DND-41 (cell line): Measurements from ENCODE around the gene OR52E6.

Experiments
- ATAC-seq: fragments of 200-7000 bp; cut with Tn5 transposase; 3 replicates; pipeline ENCODE4 v1.9.1; 2021; ENCODE audit warnings: low read depth; ENCODE audit not compliant: insufficient read depth
- DNase-seq: peaks from one replicate; pipeline ENCODE4 v3.0.0-alpha.2; 2020
- H2AFZ ChIP-seq: 2 replicates; pipeline ENCODE4 v1.6.0; 2012; ENCODE audit warnings: low read depth, low read length
- H3K27ac ChIP-seq: 2 replicates; pipeline ENCODE4 v1.5.1; 2012; ENCODE audit warnings: low read length, inconsistent platforms
- H3K27me3 ChIP-seq: fragments of 200-600 bp; sonication (generic); 2 replicates; pipeline ENCODE4 v1.6.0; 2012; ENCODE audit warnings: low read length, mild to moderate bottlenecking, inconsistent platforms; ENCODE audit not compliant: insufficient read depth, poor library complexity
- H3K36me3 ChIP-seq: 2 replicates; pipeline ENCODE4 v1.5.1; 2012; ENCODE audit warnings: low read length, inconsistent platforms; ENCODE audit not compliant: insufficient read depth
- H3K4me1 ChIP-seq: 2 replicates; pipeline ENCODE4 v1.5.1; 2012; ENCODE audit warnings: mild to moderate bottlenecking, low read length; ENCODE audit not compliant: insufficient read depth
- H3K4me2 ChIP-seq: 2 replicates; pipeline ENCODE4 v1.6.0; 2012; ENCODE audit warnings: mild to moderate bottlenecking, moderate library complexity, low read length, inconsistent platforms; ENCODE audit not compliant: insufficient read depth
- H3K4me3 ChIP-seq, 2 experiments: fragments of 200-600 bp in 1 of 2; shearing (Covaris generic) in 1 of 2; 2 replicates each; pipeline ENCODE4 v1.5.1; 2012 to 2016; ENCODE audit warnings: inconsistent platforms in 2 of 2, low read length in 2 of 2, mild to moderate bottlenecking in 2 of 2, low read depth in 1 of 2, moderate library complexity in 1 of 2
- H3K79me2 ChIP-seq: 2 replicates; pipeline ENCODE4 v1.6.0; 2012; ENCODE audit warnings: low read length, inconsistent platforms; ENCODE audit not compliant: insufficient read depth
- H3K9ac ChIP-seq: 2 replicates; pipeline ENCODE4 v1.6.0; 2012; ENCODE audit warnings: low read depth, mild to moderate bottlenecking, inconsistent platforms, low read length, moderate library complexity
- H3K9me3 ChIP-seq: 2 replicates; pipeline ENCODE4 v1.5.1; 2012; ENCODE audit warnings: low read length, moderate library complexity, mild to moderate bottlenecking, inconsistent platforms; ENCODE audit not compliant: insufficient read depth, severe bottlenecking
- H4K20me1 ChIP-seq: 2 replicates; pipeline ENCODE4 v1.6.0; 2012; ENCODE audit warnings: low read length; ENCODE audit not compliant: insufficient read depth
- CTCF ChIP-seq: IDR thresholded peaks from 2 replicates; pipeline ENCODE4 v1.5.1; 2012; ENCODE audit warnings: borderline replicate concordance, low read length, moderate library complexity, mild to moderate bottlenecking; ENCODE audit not compliant: poor library complexity, severe bottlenecking; ENCODE audit errors: extremely low read depth
- EZH2 ChIP-seq: IDR thresholded peaks from 3 replicates; pipeline ENCODE4 v1.6.1; 2012; ENCODE audit warnings: borderline replicate concordance, low read depth, mild to moderate bottlenecking, moderate library complexity, low read length, inconsistent platforms; ENCODE audit not compliant: severe bottlenecking

The OR52E6 gene

GRCh38 chr11:5881756-5882155 lies 40.1 kb upstream of the OR52E6 start:
- H3K4me1 ChIP-seq = no peaks in the 10 kb centered on the region
- no peaks in the 10 kb centered on the region for H3K36me3 ChIP-seq
- TF ChIP-seq EZH2 (no peak), CTCF (no peak)
- H3K27me3 ChIP-seq = peaks cover 6% of the 10 kb centered on the region
- H2AFZ ChIP-seq = no peak overlapping the region
- DNase-seq = no peak
- no peaks in the 10 kb centered on the region for H3K79me2 ChIP-seq
- no peaks in the 10 kb centered on the region for H4K20me1 ChIP-seq
- H3K27ac ChIP-seq = no peak overlapping the region
- H3K4me2 ChIP-seq = no peak overlapping the region
- H3K9me3 ChIP-seq = no peaks in the 10 kb centered on the region
- H3K9ac ChIP-seq = no peak overlapping the region
- ATAC-seq = no peak
- no peak overlapping the region for H3K4me3 ChIP-seq

- no peak for ATAC-seq
- Histone ChIP-seq H3K4me2 (no peak within 1 kb of the TSS), H3K9ac (no peak within 1 kb of the TSS), H3K9me3 (no peaks in the 10 kb centered on the region), H2AFZ (no peak within 1 kb of the TSS), H3K4me1 (no peaks in the 10 kb centered on the region), H3K36me3 (no peaks in the 10 kb centered on the region), H3K4me3 (no peak within 1 kb of the TSS), H3K27me3 (peaks cover 3% of the 10 kb centered on the region), H3K79me2 (no peaks in the 10 kb centered on the region), H4K20me1 (no peaks in the 10 kb centered on the region), H3K27ac (no peak within 1 kb of the TSS)
- no peak for DNase-seq
- TF ChIP-seq CTCF (no peak), EZH2 (no peak)
Observed at GRCh38 chr11:5880329-5880728, 38.6 kb upstream of the OR52E6 start, which contains the start of gene OR52E4. TSS of gene OR52E4 (plus strand) at chr11:5880629. CDS start at chr11:5884293, 3,664 bp downstream.

- Histone ChIP-seq H3K27ac (no peak overlapping the region), H3K79me2 (no peaks in the 10 kb centered on the region), H4K20me1 (no peaks in the 10 kb centered on the region), H3K4me3 (no peak overlapping the region), H2AFZ (no peak overlapping the region), H3K9me3 (no peaks in the 10 kb centered on the region), H3K4me2 (no peak overlapping the region), H3K4me1 (no peaks in the 10 kb centered on the region), H3K27me3 (peaks cover 3% of the 10 kb centered on the region), H3K36me3 (no peaks in the 10 kb centered on the region), H3K9ac (no peak overlapping the region)
- no peak for ATAC-seq
- DNase-seq = no peak
- TF ChIP-seq EZH2 (no peak), CTCF (no peak)
Observed at GRCh38 chr11:5878564-5878963, 36.9 kb upstream of the OR52E6 start.

- Histone ChIP-seq H4K20me1 (no peaks in the 10 kb centered on the region), H3K27me3 (no peaks in the 10 kb centered on the region), H3K9me3 (no peaks in the 10 kb centered on the region), H3K79me2 (no peaks in the 10 kb centered on the region), H3K27ac (no peak overlapping the region), H3K4me1 (no peaks in the 10 kb centered on the region), H3K4me3 (no peak overlapping the region), H3K9ac (no peak overlapping the region), H3K36me3 (no peaks in the 10 kb centered on the region), H2AFZ (no peak overlapping the region), H3K4me2 (no peak overlapping the region)
- no peak for TF ChIP-seq CTCF
- DNase-seq = no peak
- ATAC-seq = no peak
Observed at GRCh38 chr11:5865826-5866225, 24.1 kb upstream of the OR52E6 start.
